NK-92 (cell line): ENCODE data around the gene LMNB1.
A peak's percentile ranks its signal among the peaks of the same experiment; 100 is the strongest.
"Not testable (repeated sequence)": the region's sequence is repeated elsewhere in the genome, so short reads cannot be mapped to it uniquely, and the experiment has no call there.

ENCODE experiments used
- DNase-seq: peaks from one replicate; lab custom pipeline; 2025; ENCODE audit not compliant: unreplicated experiment; lab: John Stamatoyannopoulos, UW

LMNB1 gene

DNA sequence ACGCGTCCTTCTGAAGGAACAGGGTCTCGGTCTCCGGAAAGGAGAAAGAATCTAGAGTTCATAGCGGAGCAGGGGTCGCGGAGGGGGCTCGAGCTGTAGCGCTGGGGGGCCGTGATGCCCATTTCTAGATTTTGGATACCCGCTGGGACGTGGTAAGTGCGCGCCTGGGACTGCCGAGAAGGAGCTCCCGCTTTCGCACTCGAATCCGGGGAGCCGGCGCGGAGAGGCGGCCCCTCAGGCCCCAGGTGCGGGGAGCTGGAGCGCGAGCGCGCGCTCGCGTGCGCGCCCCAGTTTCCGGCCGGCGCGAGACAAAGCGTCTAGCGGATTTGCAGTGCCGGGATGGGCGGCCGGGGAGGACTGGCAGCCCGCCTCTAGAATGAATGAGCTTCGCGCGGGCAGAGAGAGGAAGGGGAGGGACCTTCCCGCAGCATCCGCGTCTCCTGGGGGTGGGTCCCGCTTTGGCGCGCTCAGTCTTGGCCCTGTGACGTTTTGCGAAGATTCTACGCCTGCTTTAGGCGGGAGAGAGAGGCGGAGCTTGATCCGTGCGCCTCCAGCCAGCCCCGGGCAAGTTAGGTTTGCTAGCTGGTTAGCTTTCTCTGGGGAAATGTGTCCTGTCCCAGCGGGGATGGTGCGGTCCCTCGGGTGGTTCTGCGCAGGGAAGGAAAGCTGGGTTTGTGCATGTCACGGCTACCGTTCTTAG is 1.2 kb downstream of the LMNB1 start:
- DNase-seq = peak; percentile 54

DNA sequence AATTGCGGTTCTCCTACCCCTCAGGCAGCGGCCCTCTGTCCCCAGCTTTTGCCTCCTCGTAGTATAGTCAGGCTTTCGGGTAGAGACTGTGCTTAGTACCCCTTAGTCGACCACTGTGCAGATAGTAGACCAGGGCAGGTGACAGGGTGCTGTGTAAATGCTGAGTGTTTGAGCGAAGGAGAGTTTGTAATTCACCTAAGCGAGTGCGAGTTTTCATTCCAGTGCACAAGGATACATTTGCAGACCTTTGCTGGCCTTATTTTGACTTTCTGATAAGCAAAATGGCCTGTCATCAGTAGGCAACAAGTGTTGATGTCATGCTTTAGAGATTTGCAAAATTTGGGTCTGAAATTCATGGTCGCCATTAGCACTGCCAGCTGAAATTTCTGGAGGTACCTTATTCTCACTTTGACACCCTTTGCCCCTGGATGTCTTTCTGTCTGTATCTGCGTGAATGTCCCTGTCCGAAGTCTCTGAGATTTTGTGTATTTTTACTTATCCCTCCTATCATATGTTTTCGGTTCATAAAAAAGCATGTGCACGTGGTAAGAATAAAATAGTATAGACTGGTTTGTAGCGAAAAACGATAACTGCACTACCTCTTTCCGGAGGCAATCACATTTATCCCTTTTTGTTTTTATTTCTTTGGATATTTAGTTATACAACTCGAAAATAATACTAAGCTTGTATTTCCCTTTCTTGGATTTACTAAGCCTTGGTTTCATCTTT is 1.9 kb downstream of the LMNB1 start:
- no peak for DNase-seq

GRCh38 chr5:126780165-126780827 is 3.4 kb downstream of the LMNB1 start:
- DNase-seq = no peak

GRCh38 chr5:126788409-126788808 is 11.5 kb downstream of the LMNB1 start:
- not testable (repeated sequence) for DNase-seq

- no peak for DNase-seq
Measured at GRCh38 chr5:126793097-126793496, 16.2 kb downstream of the LMNB1 start.

- DNase-seq = not testable (repeated sequence)
Measured at GRCh38 chr5:126793648-126794047, 16.7 kb downstream of the LMNB1 start.

DNA sequence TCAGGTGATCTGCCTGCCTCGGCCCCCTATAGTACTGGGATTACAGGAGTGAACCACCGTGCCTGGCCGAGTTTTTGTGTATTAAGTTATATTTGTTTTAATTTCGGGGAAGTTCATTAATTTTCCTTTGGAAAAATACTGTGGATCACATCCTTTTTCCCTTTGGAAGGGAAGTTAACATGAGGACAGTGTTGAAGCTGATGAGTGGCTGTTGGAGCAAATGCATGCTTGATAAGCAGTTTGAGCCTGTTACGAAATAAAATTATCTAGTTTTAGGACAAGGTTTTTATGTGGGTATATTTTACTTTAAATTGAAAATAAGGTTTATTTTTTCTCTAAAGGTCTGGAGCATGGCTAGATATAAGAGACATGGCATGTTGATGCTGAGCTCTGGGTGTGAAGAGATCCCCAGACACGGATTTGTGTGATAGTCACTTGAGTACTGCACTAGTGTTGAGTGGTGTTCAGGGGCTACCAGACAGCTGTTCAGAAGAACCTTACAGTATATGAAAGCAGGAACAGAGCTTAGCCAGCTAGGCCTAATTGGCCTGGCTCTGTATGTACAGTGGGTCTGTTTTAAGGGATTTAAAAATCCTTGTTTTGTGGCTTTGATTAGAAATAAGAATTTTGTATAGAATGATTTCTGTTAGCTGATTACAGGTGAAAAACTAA is 17.4 kb downstream of the LMNB1 start:
- DNase-seq = no peak

DNA sequence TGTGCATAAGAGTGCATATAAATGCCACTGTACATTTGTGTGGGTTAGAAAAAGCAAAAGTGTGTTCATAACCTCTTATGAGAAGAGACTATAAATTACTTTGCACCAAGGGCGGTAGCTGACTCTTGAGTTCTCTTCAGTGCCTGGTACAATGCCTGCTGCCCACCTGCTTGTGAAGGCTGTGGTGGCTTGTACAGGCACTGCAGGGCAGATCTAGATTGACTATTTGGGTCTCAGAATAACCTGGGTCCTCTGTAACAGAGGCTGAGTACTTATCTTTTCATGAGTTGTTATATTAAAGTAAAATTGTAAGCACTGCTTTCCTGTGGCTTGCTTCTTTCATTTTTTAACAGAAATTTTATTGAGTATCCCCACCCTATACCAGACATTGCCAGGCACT is 22.8 kb downstream of the LMNB1 start:
- no peak for DNase-seq

- no peak for DNase-seq
Measured at GRCh38 chr5:126801174-126801991, 24.4 kb downstream of the LMNB1 start.

GRCh38 chr5:126801992-126802294 is 25.0 kb downstream of the LMNB1 start:
- DNase-seq = no peak

- DNase-seq = no peak
Measured at GRCh38 chr5:126805063-126805462, 28.1 kb downstream of the LMNB1 start.

DNA sequence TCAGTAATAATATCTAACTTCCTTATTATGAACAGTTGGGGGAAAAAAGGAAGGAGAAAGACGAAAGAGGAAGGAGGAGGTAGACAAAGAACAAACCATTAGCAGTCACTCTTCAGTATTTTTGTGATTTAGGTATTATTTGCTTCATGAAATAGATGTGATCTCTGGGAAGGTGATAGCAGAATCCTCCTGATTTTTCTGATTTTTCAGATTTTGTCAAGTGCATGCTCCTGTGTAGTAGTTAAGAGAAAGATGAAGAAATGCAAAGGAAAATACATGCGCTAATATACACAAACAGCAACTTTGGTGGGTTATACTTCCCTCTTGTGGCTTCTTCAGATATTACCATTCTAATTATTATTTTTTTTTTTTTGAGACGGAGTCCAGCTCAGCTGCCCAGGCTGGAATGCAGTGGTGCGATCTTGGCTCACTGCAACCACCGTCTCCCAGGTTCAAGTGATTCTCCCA is 31.6 kb downstream of the LMNB1 start:
- DNase-seq = no peak

DNA sequence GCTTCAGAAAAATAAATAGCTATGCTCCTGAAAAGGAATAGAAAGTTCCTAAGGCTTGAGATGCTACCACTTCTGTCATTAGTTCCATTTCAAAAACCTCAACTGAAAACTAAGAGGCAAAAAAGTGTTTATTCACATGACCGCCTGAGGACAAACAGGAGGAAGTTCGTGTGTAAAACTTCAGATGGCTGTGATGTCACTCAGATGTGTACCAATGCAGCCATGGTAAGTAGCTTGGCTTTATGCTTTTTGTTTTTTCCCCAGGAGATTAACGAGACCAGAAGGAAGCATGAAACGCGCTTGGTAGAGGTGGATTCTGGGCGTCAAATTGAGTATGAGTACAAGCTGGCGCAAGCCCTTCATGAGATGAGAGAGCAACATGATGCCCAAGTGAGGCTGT is 33.0 kb downstream of the LMNB1 start:
- DNase-seq = no peak

GRCh38 chr5:126810596-126811380 is 33.9 kb downstream of the LMNB1 start:
- DNase-seq = no peak

DNA sequence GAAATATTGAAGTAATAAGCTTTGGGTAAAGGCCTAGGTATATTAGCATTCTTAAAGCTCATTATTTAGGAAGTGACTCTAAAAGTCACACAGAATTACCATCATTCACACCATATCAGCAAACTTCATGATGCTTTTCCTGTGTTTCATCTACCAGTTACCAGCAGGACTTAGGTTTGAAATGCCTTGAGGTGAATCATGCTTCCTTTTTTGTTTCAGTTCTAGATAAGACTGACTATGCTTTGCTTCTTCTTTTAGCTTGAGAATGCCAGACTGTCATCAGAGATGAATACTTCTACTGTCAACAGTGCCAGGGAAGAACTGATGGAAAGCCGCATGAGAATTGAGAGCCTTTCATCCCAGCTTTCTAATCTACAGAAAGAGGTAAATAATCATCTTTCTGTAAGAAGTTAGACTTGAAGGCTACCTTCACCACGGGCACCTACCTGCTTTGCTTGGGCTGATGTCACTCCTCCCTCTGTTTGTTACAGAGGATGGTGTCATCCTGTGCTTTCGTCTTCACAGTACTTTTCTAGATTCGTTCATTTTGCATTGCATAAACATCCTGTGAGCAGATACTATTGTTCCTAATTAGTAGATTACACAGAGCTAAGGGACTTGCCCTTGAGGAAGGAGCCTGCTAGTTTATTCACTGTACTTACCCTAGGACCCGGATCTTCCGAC is 34.7 kb downstream of the LMNB1 start:
- DNase-seq = no peak

- DNase-seq = no peak
Measured at GRCh38 chr5:126812199-126812570, 35.2 kb downstream of the LMNB1 start.

GRCh38 chr5:126813799-126814198 is 36.9 kb downstream of the LMNB1 start:
- not testable (repeated sequence) for DNase-seq

DNA sequence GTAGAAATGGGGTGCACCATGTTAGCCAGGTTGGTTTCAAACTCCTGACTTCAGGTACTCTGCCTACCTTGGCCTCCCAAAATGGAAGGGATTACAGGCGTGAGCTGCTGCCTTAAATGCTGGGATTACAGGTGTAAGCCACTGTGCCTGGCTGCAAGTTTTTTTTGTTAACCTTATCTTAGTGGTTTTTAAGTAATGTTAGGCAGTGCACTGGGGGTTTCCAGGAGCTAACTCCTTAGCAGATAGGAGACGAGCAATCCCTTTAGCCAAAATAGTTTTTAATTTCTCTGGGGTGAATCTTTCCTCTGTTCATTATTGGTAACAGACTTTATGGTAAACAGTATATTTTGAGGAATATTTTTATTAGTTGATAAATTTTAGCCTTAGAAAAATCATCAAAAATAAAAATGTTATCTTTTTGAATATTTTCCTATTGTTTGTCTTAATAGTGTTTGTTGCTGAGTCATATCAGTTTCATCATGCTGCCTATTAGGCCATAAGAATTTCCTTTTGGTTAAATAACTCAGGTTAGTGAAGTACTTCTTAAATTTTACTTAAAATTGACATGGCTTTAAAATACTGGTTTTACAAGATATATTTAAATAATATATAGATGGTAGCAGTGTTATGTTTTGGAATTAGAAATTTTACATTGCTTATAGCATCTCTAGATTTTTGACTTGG is 37.9 kb downstream of the LMNB1 start:
- DNase-seq = no peak

- DNase-seq = no peak
Measured at GRCh38 chr5:126816649-126817048, 39.7 kb downstream of the LMNB1 start.
